Measurements from ENCODE around the gene EXOC6B. TPM values are rescaled to one million over a fixed set of nuclear protein-coding genes. Genes with fewer than 3 reads are reported as not detected.

EXOC6B gene
- total and polyA plus RNA-seq, 3 donors from 2014 or later = 27.7 to 45.2 (median 31.7) TPM

- no peaks in the 10 kb centered on the region for H3K9me3 ChIP-seq
- intact Hi-C loops (cut with DNase I; ENCODE audit: low total_unique reads) = no loop called here
- H3K4me1 ChIP-seq = peaks cover 3% of the 10 kb centered on the region
- TF ChIP-seq CTCF (IDR thresholded peaks at IDR 0.05) (no peak), POLR2A (IDR thresholded peaks at IDR 0.05) (no peak)
- H3K27me3 ChIP-seq = no peaks in the 10 kb centered on the region
- no peaks in the 10 kb centered on the region for H3K36me3 ChIP-seq (ENCODE audit: low read depth, missing control alignments)
- 40 to 54% methylated on average over 1 of the region's 1 CpG for WGBS, 2 donors
- no peak for DNase-seq
- no peak overlapping the region for H3K27ac ChIP-seq
- no peak overlapping the region for H3K4me3 ChIP-seq
Measured at GRCh38 chr2:72629062-72629461, 196.8 kb downstream of the EXOC6B start.

DNA sequence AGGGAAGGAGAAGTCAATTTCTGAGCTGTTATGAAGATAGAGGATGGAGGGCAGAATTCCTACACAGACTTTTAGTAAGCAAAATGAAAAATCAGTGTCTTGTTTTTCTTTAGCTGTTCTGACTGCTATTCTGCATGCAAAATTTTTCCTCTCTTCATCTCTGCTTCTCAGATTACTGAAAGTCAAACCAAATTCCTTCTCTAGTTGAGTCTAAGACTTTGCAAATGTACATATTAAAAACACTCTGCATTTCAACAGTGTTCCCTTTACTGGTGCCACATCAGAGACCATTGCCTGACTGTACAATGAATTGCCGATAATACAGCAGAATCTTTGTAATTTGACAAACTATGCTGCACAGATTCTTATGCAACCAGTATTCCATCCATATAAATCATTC is 198.8 kb downstream of the EXOC6B start:
- 85 to 89% methylated on average over 1 of the region's 1 CpG for WGBS, 2 donors
- Histone ChIP-seq H3K36me3 (ENCODE audit: low read depth, missing control alignments) (no peaks in the 10 kb centered on the region), H3K9me3 (no peaks in the 10 kb centered on the region), H3K4me1 (peaks cover 3% of the 10 kb centered on the region), H3K4me3 (no peak overlapping the region), H3K27ac (no peak overlapping the region), H3K27me3 (no peaks in the 10 kb centered on the region)
- no peak for DNase-seq
- TF ChIP-seq CTCF (IDR thresholded peaks at IDR 0.05) (no peak), POLR2A (IDR thresholded peaks at IDR 0.05) (no peak)
- intact Hi-C loops (cut with DNase I; ENCODE audit: low total_unique reads) = no loop called here

- intact Hi-C loops (cut with DNase I; ENCODE audit: low total_unique reads) = no loop called here
- H3K4me3 ChIP-seq = no peak overlapping the region
- TF ChIP-seq POLR2A (IDR thresholded peaks at IDR 0.05) (no peak), CTCF (IDR thresholded peaks at IDR 0.05) (no peak)
Measured at GRCh38 chr2:72625366-72625765, 200.5 kb downstream of the EXOC6B start.

DNA sequence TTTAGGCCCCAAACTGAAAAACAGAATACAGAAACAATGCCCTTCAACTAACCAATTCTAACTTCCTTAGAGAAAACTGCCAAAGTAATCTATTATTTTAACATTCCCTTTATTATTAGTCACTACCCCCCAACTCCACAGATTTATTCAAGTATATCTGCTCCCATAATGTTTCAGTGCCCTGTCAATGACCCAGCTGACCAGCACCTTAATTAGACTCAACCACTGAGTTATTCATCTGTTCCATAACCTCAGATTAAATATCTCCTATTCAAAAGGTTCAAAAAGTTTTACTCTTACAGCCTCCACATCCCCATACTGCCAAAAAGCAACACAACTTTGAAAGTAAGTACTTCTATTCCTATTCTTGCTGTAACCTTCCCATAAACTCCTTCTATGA is 202.4 kb downstream of the EXOC6B start:
- intact Hi-C loops (cut with DNase I; ENCODE audit: low total_unique reads) = no loop called here
- TF ChIP-seq POLR2A (IDR thresholded peaks at IDR 0.05) (no peak), CTCF (IDR thresholded peaks at IDR 0.05) (no peak)
- no peak for DNase-seq
- Histone ChIP-seq H3K4me1 (no peaks in the 10 kb centered on the region), H3K27me3 (no peaks in the 10 kb centered on the region), H3K4me3 (no peak overlapping the region), H3K9me3 (no peaks in the 10 kb centered on the region), H3K27ac (no peak overlapping the region), H3K36me3 (ENCODE audit: low read depth, missing control alignments) (no peaks in the 10 kb centered on the region)

More at GRCh38 chr2:72625366-72625765, 200.5 kb downstream of the EXOC6B start:
- no peak for DNase-seq
- Histone ChIP-seq H3K9me3 (no peaks in the 10 kb centered on the region), H3K27ac (no peak overlapping the region), H3K36me3 (ENCODE audit: low read depth, missing control alignments) (no peaks in the 10 kb centered on the region), H3K27me3 (no peaks in the 10 kb centered on the region), H3K4me1 (peaks cover 3% of the 10 kb centered on the region)
- WGBS, 2 donors = 40 to 65% methylated on average over 1 of the region's 1 CpG

DNA sequence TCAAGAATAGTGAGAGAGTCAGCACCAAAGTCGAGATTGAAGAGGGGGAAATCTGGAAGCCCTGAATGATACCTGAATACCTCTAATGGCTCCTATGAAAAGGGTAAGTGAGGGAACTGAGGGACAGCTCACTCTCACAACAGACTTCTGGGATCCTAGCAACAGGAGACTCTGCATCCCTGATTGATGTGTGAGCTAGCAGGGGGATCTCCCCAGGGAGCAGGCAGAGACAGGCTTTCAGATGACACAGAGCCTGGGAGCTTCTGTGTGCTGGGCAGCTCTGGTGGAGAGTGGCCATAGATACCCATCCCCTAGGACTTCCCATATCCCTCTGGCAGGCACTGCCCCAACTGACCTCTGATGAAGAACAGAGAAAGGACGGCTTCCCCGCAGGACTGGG is 206.2 kb downstream of the EXOC6B start:
- no peak for DNase-seq
- TF ChIP-seq POLR2A (IDR thresholded peaks at IDR 0.05) (no peak), CTCF (IDR thresholded peaks at IDR 0.05) (no peak)
- Histone ChIP-seq H3K27me3 (no peaks in the 10 kb centered on the region), H3K9me3 (no peaks in the 10 kb centered on the region), H3K36me3 (ENCODE audit: low read depth, missing control alignments) (no peaks in the 10 kb centered on the region), H3K4me3 (no peak overlapping the region), H3K4me1 (no peaks in the 10 kb centered on the region), H3K27ac (no peak overlapping the region)
- 85 to 90% methylated on average over 2 to 3 of the region's 3 CpGs for WGBS, 2 donors
- intact Hi-C loops (cut with DNase I; ENCODE audit: low total_unique reads) = no loop called here
